ENCODE measurements around the gene GRPR.

GRPR gene

GRCh38 chrX:16120431-16120830, 2.9 kb upstream of the GRPR start:
- intact Hi-C loops (cut with DNase I; ENCODE audit: low total_unique reads) = no loop called here
- H3K27me3 ChIP-seq = no peaks in the 10 kb centered on the region
- no peaks in the 10 kb centered on the region for H3K36me3 ChIP-seq
- no peak overlapping the region for H3K27ac ChIP-seq
- no peak overlapping the region for H3K4me3 ChIP-seq
- H3K4me1 ChIP-seq = no peaks in the 10 kb centered on the region
- peaks cover 0 to 10% (median 0%) of the 10 kb centered on the region in 3 donors for H3K9me3 ChIP-seq
- DNase-seq = no peak
- no peak for TF ChIP-seq CTCF (IDR thresholded peaks at IDR 0.05)

GRCh38 chrX:16124201-16124600, 836 bp downstream of the GRPR start:
- Histone ChIP-seq H3K27me3 (no peaks in the 10 kb centered on the region), H3K27ac (no peak overlapping the region), H3K4me3 (no peak overlapping the region), H3K36me3 (no peaks in the 10 kb centered on the region), H3K9me3 (peaks cover 0 to 2% (median 0%) of the 10 kb centered on the region in 3 donors), H3K4me1 (no peaks in the 10 kb centered on the region)
- intact Hi-C loops (cut with DNase I; ENCODE audit: low total_unique reads) = no loop called here
- DNase-seq = no peak
- TF ChIP-seq CTCF (IDR thresholded peaks at IDR 0.05) = no peak

GRCh38 chrX:16125520-16126149, 2.3 kb downstream of the GRPR start:
- no peak overlapping the region for H3K4me3 ChIP-seq
- no peak overlapping the region for H3K27ac ChIP-seq
- H3K4me1 ChIP-seq = no peaks in the 10 kb centered on the region
- intact Hi-C loops (cut with DNase I; ENCODE audit: low total_unique reads) = no loop called here
- H3K9me3 ChIP-seq = no peaks in the 10 kb centered on the region
- H3K27me3 ChIP-seq = no peaks in the 10 kb centered on the region
- no peaks in the 10 kb centered on the region for H3K36me3 ChIP-seq
- no peak for DNase-seq
- TF ChIP-seq CTCF (IDR thresholded peaks at IDR 0.05) = no peak

GRCh38 chrX:16130707-16131106, 7.3 kb downstream of the GRPR start:
- no peaks in the 10 kb centered on the region for H3K36me3 ChIP-seq
- H3K27ac ChIP-seq = no peak overlapping the region
- intact Hi-C loops (cut with DNase I; ENCODE audit: low total_unique reads) = no loop called here
- H3K27me3 ChIP-seq = no peaks in the 10 kb centered on the region
- H3K9me3 ChIP-seq = no peaks in the 10 kb centered on the region
- H3K4me3 ChIP-seq = no peak overlapping the region
- H3K4me1 ChIP-seq = no peaks in the 10 kb centered on the region
- TF ChIP-seq CTCF (IDR thresholded peaks at IDR 0.05) = no peak
- DNase-seq = no peak

GRCh38 chrX:16134936-16135335, 11.6 kb downstream of the GRPR start:
- Histone ChIP-seq H3K27me3 (no peaks in the 10 kb centered on the region), H3K4me1 (no peaks in the 10 kb centered on the region), H3K27ac (no peak overlapping the region), H3K9me3 (no peaks in the 10 kb centered on the region), H3K4me3 (no peak overlapping the region), H3K36me3 (no peaks in the 10 kb centered on the region)
- DNase-seq = no peak
- no peak for TF ChIP-seq CTCF (IDR thresholded peaks at IDR 0.05)
- intact Hi-C loops (cut with DNase I; ENCODE audit: low total_unique reads) = no loop called here

- no peaks in the 10 kb centered on the region for H3K4me1 ChIP-seq
- H3K27me3 ChIP-seq = no peaks in the 10 kb centered on the region
- TF ChIP-seq CTCF (IDR thresholded peaks at IDR 0.05) = no peak
- no peak overlapping the region for H3K27ac ChIP-seq
- H3K4me3 ChIP-seq = no peak overlapping the region
- no peaks in the 10 kb centered on the region for H3K36me3 ChIP-seq
- no peak for DNase-seq
- intact Hi-C loops (cut with DNase I; ENCODE audit: low total_unique reads) = no loop called here
- no peaks in the 10 kb centered on the region for H3K9me3 ChIP-seq
Measured at GRCh38 chrX:16136080-16136479, 12.7 kb downstream of the GRPR start.
